Measurements from ENCODE around the gene KCNJ4.

The KCNJ4 gene

DNA sequence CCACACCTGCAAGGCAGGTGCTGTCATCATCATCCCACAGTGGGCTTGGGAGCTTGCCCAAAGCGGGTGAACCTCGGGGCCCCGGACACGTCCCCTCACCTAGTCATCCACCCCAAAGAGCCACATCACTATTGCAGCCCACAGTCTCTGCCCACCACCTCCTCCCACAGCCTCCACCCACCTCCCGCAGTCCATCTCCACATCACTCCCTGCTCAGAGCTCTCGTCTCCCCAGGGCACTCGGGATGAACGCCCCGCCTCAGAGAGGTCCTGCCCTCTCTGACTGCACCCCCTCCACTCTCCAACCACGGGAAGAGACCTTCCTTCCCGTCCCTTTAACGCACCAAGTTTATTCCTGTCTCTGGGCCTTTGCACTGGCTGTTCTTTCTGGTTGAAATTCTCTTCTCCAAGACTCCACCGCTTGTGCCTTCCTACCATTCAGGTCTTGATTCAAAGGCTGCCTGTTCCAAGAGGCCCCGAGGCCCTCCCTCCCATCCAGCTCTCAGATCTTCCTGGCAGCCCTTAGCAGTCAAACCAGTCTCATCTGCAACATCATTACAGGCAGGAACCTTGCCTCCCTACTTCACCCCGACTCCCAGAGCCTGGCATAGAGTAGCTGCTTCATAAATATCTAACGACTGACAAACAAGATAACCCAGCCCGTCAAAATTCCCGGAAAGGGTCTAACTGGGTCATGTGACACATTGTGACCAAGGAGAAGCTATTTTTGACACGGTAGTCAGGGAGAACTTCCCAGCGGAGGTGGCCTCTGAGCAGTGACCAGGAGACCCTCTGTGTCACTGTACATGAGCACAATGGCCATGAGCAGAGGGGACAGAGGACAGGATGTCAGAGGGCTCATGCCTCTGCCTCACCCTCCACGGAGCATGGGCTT lies 11.1 kb downstream of the KCNJ4 start:
- no peak overlapping the region for H3K4me3 ChIP-seq (ENCODE audit: insufficient read depth, low read depth, low read length, poor library complexity, severe bottlenecking)
- DNase-seq: no peak
- no peaks in the 10 kb centered on the region for H3K9me3 ChIP-seq (ENCODE audit: control insufficient read depth, low read length)
- H3K36me3 ChIP-seq (ENCODE audit: control insufficient read depth, insufficient read depth, low read length): no peaks in the 10 kb centered on the region
- H3K27ac ChIP-seq (ENCODE audit: insufficient read depth, low read length, poor library complexity, severe bottlenecking): no peak overlapping the region
- no peaks in the 10 kb centered on the region for H3K27me3 ChIP-seq (replicated peaks; ENCODE audit: control insufficient read depth, insufficient read depth, low read length, poor library complexity, severe bottlenecking)
- H3K4me1 ChIP-seq (ENCODE audit: control insufficient read depth, insufficient read depth, low read length, poor library complexity, severe bottlenecking): no peaks in the 10 kb centered on the region

GRCh38 chr22:38442967-38443627 lies 11.9 kb downstream of the KCNJ4 start:
- Histone ChIP-seq H3K27ac (ENCODE audit: insufficient read depth, low read length, poor library complexity, severe bottlenecking) (no peak overlapping the region), H3K9me3 (ENCODE audit: control insufficient read depth, low read length) (no peaks in the 10 kb centered on the region), H3K36me3 (ENCODE audit: control insufficient read depth, insufficient read depth, low read length) (no peaks in the 10 kb centered on the region), H3K4me1 (ENCODE audit: control insufficient read depth, insufficient read depth, low read length, poor library complexity, severe bottlenecking) (no peaks in the 10 kb centered on the region), H3K4me3 (ENCODE audit: insufficient read depth, low read depth, low read length, poor library complexity, severe bottlenecking) (no peak overlapping the region), H3K27me3 (replicated peaks; ENCODE audit: control insufficient read depth, insufficient read depth, low read length, poor library complexity, severe bottlenecking) (no peaks in the 10 kb centered on the region)
- DNase-seq: no peak

DNA sequence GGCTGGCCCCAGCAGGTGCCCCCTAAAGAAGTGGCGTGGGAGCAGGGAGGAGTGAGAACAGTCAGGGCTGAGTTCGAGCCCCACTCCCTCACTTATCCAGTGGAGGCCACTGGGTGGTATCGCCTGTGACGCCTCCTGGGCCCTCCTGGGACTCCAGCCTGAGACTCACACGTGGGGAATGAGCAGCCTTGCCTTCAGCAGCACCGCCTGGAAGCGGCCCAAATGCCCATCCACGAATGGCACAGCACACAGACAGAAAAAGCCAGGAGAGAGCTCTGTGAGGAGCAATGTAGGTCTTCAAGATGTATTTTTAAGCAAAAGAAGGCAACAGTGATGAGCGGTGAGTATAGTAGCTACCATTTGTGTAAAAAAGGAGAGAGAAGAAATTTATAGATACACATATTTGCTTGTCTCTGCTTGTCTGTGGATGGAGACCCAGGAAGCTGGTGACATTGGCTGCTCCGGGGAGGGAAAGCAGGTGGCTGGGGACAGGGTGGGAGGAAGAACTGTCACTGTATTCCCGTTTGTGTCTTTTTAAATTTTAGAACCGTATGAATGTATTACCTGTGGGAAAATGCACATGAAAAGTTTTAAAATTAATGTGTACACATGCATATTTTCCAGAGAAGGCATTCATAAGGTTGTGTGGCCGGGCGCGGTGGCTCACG lies 13.2 kb downstream of the KCNJ4 start:
- Histone ChIP-seq H3K4me1 (ENCODE audit: control insufficient read depth, insufficient read depth, low read length, poor library complexity, severe bottlenecking) (no peaks in the 10 kb centered on the region), H3K27ac (ENCODE audit: insufficient read depth, low read length, poor library complexity, severe bottlenecking) (no peak overlapping the region), H3K36me3 (ENCODE audit: control insufficient read depth, insufficient read depth, low read length) (no peaks in the 10 kb centered on the region), H3K4me3 (ENCODE audit: insufficient read depth, low read depth, low read length, poor library complexity, severe bottlenecking) (no peak overlapping the region), H3K9me3 (ENCODE audit: control insufficient read depth, low read length) (no peaks in the 10 kb centered on the region), H3K27me3 (replicated peaks; ENCODE audit: control insufficient read depth, insufficient read depth, low read length, poor library complexity, severe bottlenecking) (no peaks in the 10 kb centered on the region)
- DNase-seq: no peak

GRCh38 chr22:38440747-38441350 lies 14.2 kb downstream of the KCNJ4 start:
- H3K4me1 ChIP-seq (ENCODE audit: control insufficient read depth, insufficient read depth, low read length, poor library complexity, severe bottlenecking): no peaks in the 10 kb centered on the region
- no peak overlapping the region for H3K27ac ChIP-seq (ENCODE audit: insufficient read depth, low read length, poor library complexity, severe bottlenecking)
- H3K27me3 ChIP-seq (replicated peaks; ENCODE audit: control insufficient read depth, insufficient read depth, low read length, poor library complexity, severe bottlenecking): no peaks in the 10 kb centered on the region
- no peaks in the 10 kb centered on the region for H3K36me3 ChIP-seq (ENCODE audit: control insufficient read depth, insufficient read depth, low read length)
- H3K9me3 ChIP-seq (ENCODE audit: control insufficient read depth, low read length): no peaks in the 10 kb centered on the region
- no peak for DNase-seq
- H3K4me3 ChIP-seq (ENCODE audit: insufficient read depth, low read depth, low read length, poor library complexity, severe bottlenecking): no peak overlapping the region

DNA sequence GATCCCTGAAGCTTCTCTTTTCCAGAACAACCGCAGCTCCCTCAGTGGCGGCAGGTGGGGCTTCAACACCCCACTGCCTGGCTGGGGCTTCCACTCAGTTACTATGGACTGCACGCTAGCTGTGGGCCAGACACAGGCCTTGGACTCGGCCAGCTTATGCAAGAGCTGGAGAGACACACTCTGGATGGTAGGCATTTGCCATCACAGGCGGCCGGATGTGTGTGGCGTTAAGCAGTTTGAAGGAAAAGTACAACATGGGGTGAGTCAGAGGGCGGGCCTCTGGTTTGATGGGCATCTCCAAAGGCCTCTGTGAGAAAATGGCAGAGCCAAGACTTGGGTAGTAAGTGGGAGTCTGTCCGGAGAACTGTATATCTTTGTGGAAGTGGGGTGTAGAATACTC lies 17.6 kb downstream of the KCNJ4 start:
- Histone ChIP-seq H3K4me1 (ENCODE audit: control insufficient read depth, insufficient read depth, low read length, poor library complexity, severe bottlenecking) (no peaks in the 10 kb centered on the region), H3K4me3 (ENCODE audit: insufficient read depth, low read depth, low read length, poor library complexity, severe bottlenecking) (no peak overlapping the region), H3K36me3 (ENCODE audit: control insufficient read depth, insufficient read depth, low read length) (no peaks in the 10 kb centered on the region), H3K27ac (ENCODE audit: insufficient read depth, low read length, poor library complexity, severe bottlenecking) (no peak overlapping the region), H3K27me3 (replicated peaks; ENCODE audit: control insufficient read depth, insufficient read depth, low read length, poor library complexity, severe bottlenecking) (no peaks in the 10 kb centered on the region), H3K9me3 (ENCODE audit: control insufficient read depth, low read length) (no peaks in the 10 kb centered on the region)
- DNase-seq: no peak

GRCh38 chr22:38436629-38437395 lies 18.2 kb downstream of the KCNJ4 start:
- Histone ChIP-seq H3K4me1 (ENCODE audit: control insufficient read depth, insufficient read depth, low read length, poor library complexity, severe bottlenecking) (no peaks in the 10 kb centered on the region), H3K9me3 (ENCODE audit: control insufficient read depth, low read length) (no peaks in the 10 kb centered on the region), H3K4me3 (ENCODE audit: insufficient read depth, low read depth, low read length, poor library complexity, severe bottlenecking) (no peak overlapping the region), H3K36me3 (ENCODE audit: control insufficient read depth, insufficient read depth, low read length) (no peaks in the 10 kb centered on the region), H3K27ac (ENCODE audit: insufficient read depth, low read length, poor library complexity, severe bottlenecking) (no peak overlapping the region), H3K27me3 (replicated peaks; ENCODE audit: control insufficient read depth, insufficient read depth, low read length, poor library complexity, severe bottlenecking) (no peaks in the 10 kb centered on the region)
- no peak for DNase-seq

DNA sequence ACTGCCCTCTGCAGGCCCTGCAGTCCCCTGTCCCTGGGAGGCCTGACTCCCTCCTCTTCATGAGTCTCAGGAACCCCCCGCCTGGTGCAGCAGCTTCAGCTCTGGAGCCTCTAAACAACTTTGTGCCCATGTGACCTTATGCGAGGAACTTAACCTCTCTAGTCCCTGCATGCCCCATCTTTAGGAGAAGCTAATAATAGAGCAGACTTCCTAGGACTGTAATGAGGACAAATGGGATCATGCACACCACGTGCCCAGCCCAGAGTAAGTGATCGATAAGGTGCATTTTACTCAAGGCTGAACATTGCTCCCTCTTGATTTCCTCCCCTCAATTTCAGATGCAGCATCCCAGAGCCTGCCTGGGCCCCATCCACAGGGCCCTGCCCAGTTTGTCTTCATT lies 19.0 kb downstream of the KCNJ4 start:
- Histone ChIP-seq H3K9me3 (ENCODE audit: control insufficient read depth, low read length) (no peaks in the 10 kb centered on the region), H3K27me3 (replicated peaks; ENCODE audit: control insufficient read depth, insufficient read depth, low read length, poor library complexity, severe bottlenecking) (no peaks in the 10 kb centered on the region), H3K4me1 (ENCODE audit: control insufficient read depth, insufficient read depth, low read length, poor library complexity, severe bottlenecking) (no peaks in the 10 kb centered on the region), H3K4me3 (ENCODE audit: insufficient read depth, low read depth, low read length, poor library complexity, severe bottlenecking) (no peak overlapping the region), H3K36me3 (ENCODE audit: control insufficient read depth, insufficient read depth, low read length) (no peaks in the 10 kb centered on the region), H3K27ac (ENCODE audit: insufficient read depth, low read length, poor library complexity, severe bottlenecking) (no peak overlapping the region)
- DNase-seq: no peak

GRCh38 chr22:38435010-38435409 lies 20.0 kb downstream of the KCNJ4 start:
- no peaks in the 10 kb centered on the region for H3K9me3 ChIP-seq (ENCODE audit: control insufficient read depth, low read length)
- H3K27ac ChIP-seq (ENCODE audit: insufficient read depth, low read length, poor library complexity, severe bottlenecking): no peak overlapping the region
- no peaks in the 10 kb centered on the region for H3K27me3 ChIP-seq (replicated peaks; ENCODE audit: control insufficient read depth, insufficient read depth, low read length, poor library complexity, severe bottlenecking)
- H3K4me3 ChIP-seq (ENCODE audit: insufficient read depth, low read depth, low read length, poor library complexity, severe bottlenecking): no peak overlapping the region
- no peaks in the 10 kb centered on the region for H3K4me1 ChIP-seq (ENCODE audit: control insufficient read depth, insufficient read depth, low read length, poor library complexity, severe bottlenecking)
- no peaks in the 10 kb centered on the region for H3K36me3 ChIP-seq (ENCODE audit: control insufficient read depth, insufficient read depth, low read length)
- no peak for DNase-seq

DNA sequence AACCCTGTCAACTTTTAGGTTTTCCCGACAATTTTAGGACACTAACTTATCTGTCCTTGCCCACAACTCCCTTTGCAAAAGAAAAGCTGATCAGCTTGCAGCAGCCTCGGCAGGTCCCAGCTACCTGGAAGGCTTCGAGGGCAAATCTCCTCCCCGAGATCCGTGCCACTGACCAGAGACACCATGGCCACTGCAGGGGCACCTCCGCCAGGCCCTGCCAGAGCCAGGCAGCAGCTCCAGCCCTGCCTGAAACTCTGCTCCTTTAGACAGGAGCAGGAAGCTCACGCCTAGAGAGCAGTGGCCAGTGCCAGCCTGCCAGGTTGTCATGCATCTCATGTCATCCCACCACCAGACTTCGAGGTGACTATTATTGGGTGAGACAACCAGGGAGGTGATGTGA lies 21.1 kb downstream of the KCNJ4 start:
- Histone ChIP-seq H3K4me3 (ENCODE audit: insufficient read depth, low read depth, low read length, poor library complexity, severe bottlenecking) (no peak overlapping the region), H3K27me3 (replicated peaks; ENCODE audit: control insufficient read depth, insufficient read depth, low read length, poor library complexity, severe bottlenecking) (no peaks in the 10 kb centered on the region), H3K27ac (ENCODE audit: insufficient read depth, low read length, poor library complexity, severe bottlenecking) (no peak overlapping the region), H3K36me3 (ENCODE audit: control insufficient read depth, insufficient read depth, low read length) (no peaks in the 10 kb centered on the region), H3K4me1 (ENCODE audit: control insufficient read depth, insufficient read depth, low read length, poor library complexity, severe bottlenecking) (no peaks in the 10 kb centered on the region), H3K9me3 (ENCODE audit: control insufficient read depth, low read length) (no peaks in the 10 kb centered on the region)
- DNase-seq: no peak

Data from effector memory CD4-positive, alpha-beta T cell (primary cell).